Lower leg skin (tissue), 4 donors: ENCODE results near the gene CDKL4. TPM values are rescaled to one million over a fixed set of nuclear protein-coding genes. Genes with fewer than 3 reads are reported as not detected.
"Not testable (repeated sequence)": the region's sequence is repeated elsewhere in the genome, so short reads cannot be mapped to it uniquely, and the experiment has no call there.

Experiments used
- DNase-seq, 2 donors: peaks; one replicate each; pipeline ENCODE4 v3.0.0-alpha.2; 2019; ENCODE audit warnings: low spot score in 2 of 2
- H3K4me3 ChIP-seq: fragments of 200-600 bp; sonication (generic); 2 replicates; pipeline ENCODE4 v1.5.1; 2017; ENCODE audit warnings: mild to moderate bottlenecking, low read depth; ENCODE audit not compliant: poor library complexity, severe bottlenecking
- POLR2A ChIP-seq, 2 donors: fragments of 450-650 bp; IDR thresholded peaks; one replicate each; pipeline ENCODE4 v1.6.1; 2016 to 2017; ENCODE audit warnings: antibody characterized with exemption in 2 of 2, mild to moderate bottlenecking in 1 of 2, moderate library complexity in 1 of 2
- WGBS, 2 donors: methylation state at CpG; one replicate each; pipeline ENCODE4 v1.1.5; 2018; 5-methylcytosine and 5-hydroxymethylcytosine counted together
- intact Hi-C: fragments of 100-400 bp; cut with DNase I; formaldehyde crosslinking; loops from one replicate; pipeline ENCODE4 v1.15.0; 2023; ENCODE audit warnings: low total_unique reads
- total RNA-seq, 4 donors: library from RNA; depleted of rRNA; stranded (reverse); fragments of >200 nt; gene quantifications; one replicate each; pipeline ENCODE4 v1.1.0, GENCODE V29; 2016
- TF ChIP-seq, protein P1 (sequence below), 3 donors: fragments of 450-650 bp; IDR thresholded peaks; one replicate each; pipeline ENCODE4 v1.5.1; 2016; ENCODE audit warnings: antibody characterized with exemption in 3 of 3, mild to moderate bottlenecking in 3 of 3, moderate library complexity in 2 of 3

The CDKL4 gene
- total RNA-seq, 4 donors from 2014 or later: 0.74 to 1.1 TPM; not detected in 2

GRCh38 chr2:39141334-39142271 is 102.2 kb downstream of the CDKL4 start:
- TF ChIP-seq POLR2A (IDR thresholded peaks at IDR 0.05): no peak
- TF ChIP-seq, protein P1, sequence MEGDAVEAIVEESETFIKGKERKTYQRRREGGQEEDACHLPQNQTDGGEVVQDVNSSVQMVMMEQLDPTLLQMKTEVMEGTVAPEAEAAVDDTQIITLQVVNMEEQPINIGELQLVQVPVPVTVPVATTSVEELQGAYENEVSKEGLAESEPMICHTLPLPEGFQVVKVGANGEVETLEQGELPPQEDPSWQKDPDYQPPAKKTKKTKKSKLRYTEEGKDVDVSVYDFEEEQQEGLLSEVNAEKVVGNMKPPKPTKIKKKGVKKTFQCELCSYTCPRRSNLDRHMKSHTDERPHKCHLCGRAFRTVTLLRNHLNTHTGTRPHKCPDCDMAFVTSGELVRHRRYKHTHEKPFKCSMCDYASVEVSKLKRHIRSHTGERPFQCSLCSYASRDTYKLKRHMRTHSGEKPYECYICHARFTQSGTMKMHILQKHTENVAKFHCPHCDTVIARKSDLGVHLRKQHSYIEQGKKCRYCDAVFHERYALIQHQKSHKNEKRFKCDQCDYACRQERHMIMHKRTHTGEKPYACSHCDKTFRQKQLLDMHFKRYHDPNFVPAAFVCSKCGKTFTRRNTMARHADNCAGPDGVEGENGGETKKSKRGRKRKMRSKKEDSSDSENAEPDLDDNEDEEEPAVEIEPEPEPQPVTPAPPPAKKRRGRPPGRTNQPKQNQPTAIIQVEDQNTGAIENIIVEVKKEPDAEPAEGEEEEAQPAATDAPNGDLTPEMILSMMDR (IDR thresholded peaks at IDR 0.05): no peak
- no peak for DNase-seq
- intact Hi-C loops: no loop called here
- H3K4me3 ChIP-seq: no peak overlapping the region
- WGBS, 2 donors: 28 to 38% methylated on average over 8 of the region's 8 CpGs

DNA sequence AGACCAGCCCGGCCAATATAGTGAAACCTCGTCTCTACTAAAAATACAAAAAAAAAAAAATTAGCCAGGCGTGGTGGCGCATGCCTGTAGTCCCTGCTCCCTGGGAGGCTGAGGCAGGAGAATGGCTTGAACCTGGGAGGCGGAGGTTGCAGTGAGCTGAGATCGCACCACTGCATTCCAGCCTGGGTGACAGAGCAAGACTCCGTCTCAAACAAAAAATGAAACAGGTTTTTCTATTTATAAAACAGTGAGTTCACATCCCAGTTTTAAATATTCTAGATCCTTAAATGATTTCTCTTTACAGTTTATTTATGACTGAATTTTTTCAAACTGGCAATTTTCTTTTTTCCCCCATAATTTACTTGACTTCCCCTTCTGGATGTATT is 102.8 kb downstream of the CDKL4 start:
- H3K4me3 ChIP-seq, intact Hi-C loops, DNase-seq: not testable (repeated sequence)
- WGBS, 2 donors: 55 to 67% methylated on average over 7 of the region's 7 CpGs

GRCh38 chr2:39140322-39140847 is 103.4 kb downstream of the CDKL4 start:
- TF ChIP-seq POLR2A (IDR thresholded peaks at IDR 0.05): no peak
- TF ChIP-seq, protein P1 (IDR thresholded peaks at IDR 0.05): no peak
- DNase-seq: no peak
- intact Hi-C loops: no loop called here
- 43 to 50% methylated on average over 3 of the region's 3 CpGs for WGBS, 2 donors
- H3K4me3 ChIP-seq: no peak overlapping the region

GRCh38 chr2:39139511-39140237 is 104.1 kb downstream of the CDKL4 start:
- intact Hi-C loops: no loop called here
- TF ChIP-seq POLR2A (IDR thresholded peaks at IDR 0.05): no peak
- TF ChIP-seq, protein P1 (IDR thresholded peaks at IDR 0.05): no peak
- DNase-seq: no peak
- no peak overlapping the region for H3K4me3 ChIP-seq
- WGBS, 2 donors: 41 to 45% methylated on average over 2 of the region's 2 CpGs

GRCh38 chr2:39138837-39139211 is 104.9 kb downstream of the CDKL4 start:
- intact Hi-C loops: no loop called here
- TF ChIP-seq, protein P1 (IDR thresholded peaks at IDR 0.05): no peak
- no peak for TF ChIP-seq POLR2A (IDR thresholded peaks at IDR 0.05)
- 87 to 89% methylated on average over 8 of the region's 8 CpGs for WGBS, 2 donors
- H3K4me3 ChIP-seq: no peak overlapping the region
- DNase-seq: no peak

GRCh38 chr2:39138187-39138836 is 105.5 kb downstream of the CDKL4 start:
- intact Hi-C loops, H3K4me3 ChIP-seq, DNase-seq: not testable (repeated sequence)
- WGBS, 2 donors: 95% methylated on average over 18 of the region's 18 CpGs
